HCT116 (cell line): ENCODE measurements around the gene MAP2K5. TPM values are rescaled to one million over a fixed set of nuclear protein-coding genes. Genes with fewer than 3 reads are reported as not detected.

ENCODE experiments used
- ATAC-seq: fragments of 200-7000 bp; cut with Tn5 transposase; 2 replicates; pipeline ENCODE4 v1.9.1; 2020; ENCODE audit warnings: mild to moderate bottlenecking, moderate library complexity
- BruUV-seq: library from RNA; stranded (reverse); fragments of 400-500 nt; replicated peaks from 2 replicates; lab custom pipeline; 2021; lab: Mats Ljungman, UMichigan
- CTCF ChIA-PET: fragments of 300-600 bp; sonication (Branson Sonifier 250); formaldehyde crosslinking; loops from one replicate; lab custom pipeline; 2021; ENCODE audit warnings: antibody characterized with exemption; lab: Charles Lee
- POLR2A ChIA-PET: fragments of 300-600, 350-600 bp; sonication (Branson Sonifier 250); formaldehyde crosslinking; loops from one replicate; lab custom pipeline; 2021; ENCODE audit warnings: antibody characterized with exemption; lab: Charles Lee
- RAD21 ChIA-PET, 2 experiments: fragments of 300-600 bp; sonication (Branson Sonifier 250); formaldehyde crosslinking; loops; one replicate each; lab custom pipeline; 2023; ENCODE audit warnings: low total read pairs in 2 of 2; ENCODE audit not compliant: uncharacterized antibody in 2 of 2, unreplicated experiment in 2 of 2, low non-redundant PET in 1 of 2; lab: Charles Lee
- DNase-seq: peaks from one replicate; pipeline ENCODE4 v3.0.0-alpha.2; 2010; ENCODE audit warnings: low read depth, low spot score
- H2AFZ ChIP-seq: fragments of 200-600 bp; shearing (Covaris generic), sonication (generic); 2 replicates; pipeline ENCODE4 v1.6.1; 2017; ENCODE audit warnings: low read depth, mixed run types, mixed read lengths, antibody characterized with exemption, low read length; ENCODE audit not compliant: poor library complexity, severe bottlenecking
- H3K27ac ChIP-seq: 2 replicates; pipeline ENCODE4 v1.5.1; 2012; ENCODE audit warnings: low read depth, low read length
- H3K27me3 ChIP-seq: fragments of 200-600 bp; sonication (generic); 2 replicates; pipeline ENCODE4 v1.6.1; 2016; ENCODE audit warnings: mixed run types, low read length, mixed read lengths; ENCODE audit not compliant: insufficient read depth
- H3K36me3 ChIP-seq, 2 experiments: fragments of 200-500 bp in 1 of 2; fragments of 200-600 bp in 1 of 2; sonication (Bioruptor generic) in 1 of 2; sonication (generic) in 1 of 2; 2 replicates each; pipeline versions ENCODE4 v1.5.1 to v1.6.1; 2014 to 2016; ENCODE audit warnings: low read length in 2 of 2, inconsistent platforms in 1 of 2, mixed read lengths in 1 of 2, mixed run types in 1 of 2; ENCODE audit not compliant: insufficient read depth in 2 of 2, control insufficient read depth in 1 of 2
- H3K4me1 ChIP-seq, 2 experiments: fragments of 200-600 bp in 1 of 2; sonication (generic) in 1 of 2; 2 replicates each; pipeline versions ENCODE4 v1.5.1 to v1.6.1; 2012 to 2017; ENCODE audit warnings: low read length in 2 of 2, inconsistent platforms in 1 of 2, mild to moderate bottlenecking in 1 of 2, mixed read lengths in 1 of 2, mixed run types in 1 of 2, moderate library complexity in 1 of 2; ENCODE audit not compliant: insufficient read depth in 2 of 2, control insufficient read depth in 1 of 2
- H3K4me2 ChIP-seq: fragments of 200-600 bp; sonication (generic); 2 replicates; pipeline ENCODE4 v1.6.1; 2017; ENCODE audit warnings: mixed run types, low read length, mixed read lengths
- H3K4me3 ChIP-seq, 2 experiments: fragments of 200-600 bp in 1 of 2; sonication (generic) in 1 of 2; replicated peaks in 1 of 2; 2 replicates each; pipeline ENCODE4 v1.5.1; 2011 to 2016; ENCODE audit warnings: low read length in 2 of 2, control low read depth in 1 of 2, low read depth in 1 of 2, mild to moderate bottlenecking in 1 of 2, mixed read lengths in 1 of 2, mixed run types in 1 of 2
- H3K79me2 ChIP-seq: fragments of 200-600 bp; sonication (generic); 2 replicates; pipeline ENCODE4 v1.6.1; 2017; ENCODE audit warnings: mild to moderate bottlenecking, mixed run types, low read length, moderate library complexity, mixed read lengths; ENCODE audit not compliant: insufficient read depth
- H3K9ac ChIP-seq: fragments of 200-600 bp; sonication (generic); 2 replicates; pipeline ENCODE4 v1.6.1; 2016; ENCODE audit warnings: low read length, mixed read lengths
- H3K9me2 ChIP-seq: fragments of 200-600 bp; sonication (generic), shearing (Covaris generic); 2 replicates; pipeline ENCODE4 v1.6.1; 2017; ENCODE audit warnings: mixed run types, mild to moderate bottlenecking, moderate library complexity; ENCODE audit not compliant: insufficient read depth
- H3K9me3 ChIP-seq, 2 experiments: fragments of 200-500 bp in 1 of 2; fragments of 200-600 bp in 1 of 2; sonication (Bioruptor generic) in 1 of 2; sonication (generic) in 1 of 2; 2 replicates each; pipeline ENCODE4 v1.6.1; 2014 to 2017; ENCODE audit warnings: low read length in 2 of 2, mixed read lengths in 2 of 2, inconsistent platforms in 1 of 2, low read depth in 1 of 2, mild to moderate bottlenecking in 1 of 2, mixed run types in 1 of 2, moderate library complexity in 1 of 2; ENCODE audit not compliant: control insufficient read depth in 1 of 2, insufficient read depth in 1 of 2
- H4K20me1 ChIP-seq: fragments of 200-600 bp; sonication (generic), shearing (Covaris generic); 2 replicates; pipeline ENCODE4 v1.6.1; 2017; ENCODE audit warnings: mixed run types, mild to moderate bottlenecking, moderate library complexity; ENCODE audit not compliant: insufficient read depth
- CEBPB ChIP-seq: IDR thresholded peaks from 2 replicates; pipeline ENCODE4 v1.6.1; 2012; ENCODE audit warnings: low read depth
- EZH2phosphoT487 ChIP-seq: fragments of 200-600 bp; IDR thresholded peaks from 2 replicates; pipeline ENCODE4 v1.6.1; 2018; ENCODE audit warnings: antibody characterized with exemption, borderline replicate concordance
- POLR2A ChIP-seq: IDR thresholded peaks from 2 replicates; pipeline ENCODE4 v1.7.0; 2011; ENCODE audit warnings: borderline replicate concordance; ENCODE audit not compliant: insufficient read depth, insufficient read length; ENCODE audit errors: extremely low read depth
- POLR2AphosphoS5 ChIP-seq: IDR thresholded peaks from 2 replicates; pipeline ENCODE4 v1.6.1; 2011; ENCODE audit warnings: mild to moderate bottlenecking, low read depth, low read length, moderate library complexity
- REST ChIP-seq: IDR thresholded peaks from 2 replicates; pipeline ENCODE4 v1.6.1; 2012; ENCODE audit warnings: low read depth
- SP1 ChIP-seq: IDR thresholded peaks from 2 replicates; pipeline ENCODE4 v1.6.1; 2012; ENCODE audit warnings: low read depth
- TCF7L2 ChIP-seq: IDR thresholded peaks from 2 replicates; pipeline ENCODE4 v1.7.0; 2011; ENCODE audit warnings: borderline replicate concordance, inconsistent platforms; ENCODE audit not compliant: insufficient read depth, insufficient read length; ENCODE audit errors: extremely low read depth
- ZNF274 ChIP-seq: fragments of 200-500 bp; sonication (Bioruptor generic); IDR thresholded peaks from 2 replicates; pipeline ENCODE4 v1.6.1; 2014; ENCODE audit warnings: mild to moderate bottlenecking, low read depth, low read length, inconsistent platforms
- intact Hi-C: fragments of 100-400 bp; cut with micrococcal nuclease; formaldehyde crosslinking; loops from 2 replicates; pipeline ENCODE4 v1.10.0; 2022
- total RNA-seq: library from RNA; stranded (reverse); gene quantifications from one replicate; pipeline ENCODE4 v1.2.1, GENCODE V29; 2021; ENCODE audit not compliant: unreplicated experiment
- TF ChIP-seq, protein P1 (sequence below): IDR thresholded peaks from 2 replicates; pipeline ENCODE4 v1.6.1; 2012

The MAP2K5 gene
- total RNA-seq, 1 experiment from 2014 or later, result 15.6 TPM

DNA sequence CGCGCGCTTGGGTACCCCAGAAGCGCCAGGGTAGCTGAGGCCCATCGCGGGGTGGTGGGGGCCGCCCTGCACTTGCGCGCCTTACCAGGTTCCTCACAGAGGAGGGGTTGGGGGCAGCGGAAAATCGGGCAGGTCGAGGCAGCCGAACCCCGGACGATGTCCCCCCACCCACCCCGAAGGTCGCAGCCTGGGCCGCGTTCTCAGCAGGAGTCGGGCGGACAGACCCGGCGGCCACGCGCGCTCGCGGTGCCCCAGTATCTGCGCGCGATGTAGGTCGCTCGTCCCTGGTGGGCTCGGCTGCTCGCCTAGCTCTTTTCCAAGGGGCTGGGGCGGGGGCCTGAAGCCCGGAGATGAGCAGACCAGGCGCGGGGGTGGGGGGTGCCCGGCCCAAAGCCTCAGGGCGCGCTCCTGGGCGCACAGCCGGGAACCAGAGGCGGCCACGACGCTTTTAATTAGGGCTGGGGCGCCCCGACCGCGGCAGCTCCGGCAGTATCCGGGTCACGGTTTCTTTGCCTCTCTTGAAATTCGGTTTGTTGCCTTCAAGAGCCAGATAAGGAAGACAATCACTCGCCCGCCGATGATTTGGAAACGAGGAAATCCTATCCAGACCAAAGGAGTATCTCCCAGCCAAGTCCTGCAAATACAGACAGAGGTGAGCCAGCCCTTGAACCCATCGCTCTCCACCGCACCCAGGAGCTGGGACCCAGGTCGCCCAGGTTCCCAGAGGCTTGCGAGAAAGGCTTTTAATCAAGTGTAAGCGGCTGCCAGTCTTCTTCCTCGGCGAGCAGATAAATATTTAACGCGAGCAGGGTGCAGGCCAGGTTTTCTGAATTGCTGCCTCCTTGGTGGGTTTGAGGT, 287.4 kb downstream of the MAP2K5 start:
- ChIA-PET POLR2A (no interaction called here), RAD21 (no interaction called here), CTCF (no interaction called here)
- Histone ChIP-seq H3K27ac (no peak overlapping the region), H3K27me3 (no peaks in the 10 kb centered on the region), H3K9me2 (no peaks in the 10 kb centered on the region), H3K9me3 (no peaks in the 10 kb centered on the region), H3K4me3 (no peak overlapping the region), H3K36me3 (no peaks in the 10 kb centered on the region), H3K79me2 (no peaks in the 10 kb centered on the region), H4K20me1 (no peaks in the 10 kb centered on the region), H3K4me2 (no peak overlapping the region), H3K4me1 (no peaks in the 10 kb centered on the region), H2AFZ (no peak overlapping the region), H3K9ac (no peak overlapping the region)
- no peak for TF ChIP-seq POLR2AphosphoS5
- no peak for TF ChIP-seq CEBPB
- TF ChIP-seq, protein P1, sequence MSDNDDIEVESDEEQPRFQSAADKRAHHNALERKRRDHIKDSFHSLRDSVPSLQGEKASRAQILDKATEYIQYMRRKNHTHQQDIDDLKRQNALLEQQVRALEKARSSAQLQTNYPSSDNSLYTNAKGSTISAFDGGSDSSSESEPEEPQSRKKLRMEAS, result no peak
- TF ChIP-seq REST, result no peak
- TF ChIP-seq SP1, result no peak
- TF ChIP-seq POLR2A, result no peak
- no peak for TF ChIP-seq ZNF274
- TF ChIP-seq TCF7L2, result no peak
- TF ChIP-seq EZH2phosphoT487, result no peak
- BruUV-seq, result no TSS peak
- ATAC-seq (no peak), DNase-seq (no peak)
- intact Hi-C loops, result loop anchor here (10.0 kb wide), 3 partner anchors 305 to 585 kb away; partner anchors contain the start of gene C15orf61
